Measurements from ENCODE around the gene DPH1. TPM values are rescaled to one million over a fixed set of nuclear protein-coding genes. Genes with fewer than 3 reads are reported as not detected.
A peak's percentile ranks its signal among the peaks of the same experiment; 100 is the strongest.

DPH1 gene
- total and polyA plus RNA-seq, 4 donors: 9.8 to 24.6 (median 19.4) TPM

DNA sequence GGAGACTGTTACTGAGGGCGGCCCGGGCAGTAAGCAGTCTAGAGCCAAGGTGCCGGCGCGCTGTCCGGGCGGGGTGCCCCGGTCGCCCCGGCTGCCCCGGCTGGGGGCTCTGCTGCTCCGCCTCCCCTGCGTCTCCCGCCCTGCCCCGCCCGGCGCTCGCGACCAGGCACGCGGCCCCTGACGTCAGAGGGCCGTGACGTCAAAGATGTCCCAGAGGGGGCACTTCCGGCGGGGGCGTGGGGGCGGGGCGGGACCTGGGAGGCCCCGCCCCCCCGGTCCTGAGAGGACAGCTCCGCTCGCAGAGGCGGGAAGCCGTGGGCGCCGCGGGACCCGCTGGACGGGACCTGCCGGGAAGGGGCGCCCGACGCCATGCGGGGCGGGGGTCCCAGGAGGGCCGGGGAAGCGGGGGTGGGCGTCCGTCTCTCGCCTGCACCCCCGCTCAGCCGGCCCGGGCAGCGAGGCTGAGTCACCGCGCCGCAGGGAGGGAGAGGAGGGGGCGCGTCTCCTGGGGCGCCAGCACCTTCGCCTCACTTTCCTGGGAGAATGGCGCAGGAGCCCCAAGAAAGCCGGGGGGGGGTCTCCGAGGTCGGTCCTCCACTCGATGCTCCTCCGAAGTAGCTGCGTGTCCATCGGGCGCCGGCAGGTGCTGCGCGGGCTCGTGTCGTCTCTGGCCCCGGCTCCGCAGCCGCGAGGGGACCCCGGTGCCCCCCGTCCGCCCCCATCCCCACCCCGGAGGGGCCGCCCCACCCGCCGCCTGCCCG, 20.5 kb downstream of the DPH1 start:
- peaks cover 0 to 2% (median 0%) of the 10 kb centered on the region in 4 donors for H3K27me3 ChIP-seq (ENCODE audit: control insufficient read depth in 4 of 4, insufficient read depth in 4 of 4, low read length in 3 of 4)
- H3K27ac ChIP-seq (ENCODE audit: low read depth in 1 of 2, low read length in 2 of 2): no peak overlapping the region
- peaks cover 8 to 23% (median 19%) of the 10 kb centered on the region in 4 donors for H3K4me1 ChIP-seq (ENCODE audit: control insufficient read depth in 4 of 4, insufficient read depth in 4 of 4, low read length in 3 of 4)
- H3K4me3 ChIP-seq (ENCODE audit: low read depth in 1 of 3, low read length in 3 of 3): peak overlapping the region in 2 of 3 donors; percentile 32 to 77
- no peaks in the 10 kb centered on the region for H3K36me3 ChIP-seq (ENCODE audit: control insufficient read depth in 4 of 4, insufficient read depth in 3 of 4, low read depth in 1 of 4, low read length in 3 of 4)
- no peaks in the 10 kb centered on the region for H3K9me3 ChIP-seq (ENCODE audit: control insufficient read depth in 4 of 4, low read length in 3 of 4)
- DNase-seq (ENCODE audit: low spot score): peak; percentile 70
- no peak for TF ChIP-seq RAD21 (IDR thresholded peaks at IDR 0.05)
- TF ChIP-seq, protein P1, sequence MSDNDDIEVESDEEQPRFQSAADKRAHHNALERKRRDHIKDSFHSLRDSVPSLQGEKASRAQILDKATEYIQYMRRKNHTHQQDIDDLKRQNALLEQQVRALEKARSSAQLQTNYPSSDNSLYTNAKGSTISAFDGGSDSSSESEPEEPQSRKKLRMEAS (IDR thresholded peaks at IDR 0.05): no peak
- TF ChIP-seq, protein P2, sequence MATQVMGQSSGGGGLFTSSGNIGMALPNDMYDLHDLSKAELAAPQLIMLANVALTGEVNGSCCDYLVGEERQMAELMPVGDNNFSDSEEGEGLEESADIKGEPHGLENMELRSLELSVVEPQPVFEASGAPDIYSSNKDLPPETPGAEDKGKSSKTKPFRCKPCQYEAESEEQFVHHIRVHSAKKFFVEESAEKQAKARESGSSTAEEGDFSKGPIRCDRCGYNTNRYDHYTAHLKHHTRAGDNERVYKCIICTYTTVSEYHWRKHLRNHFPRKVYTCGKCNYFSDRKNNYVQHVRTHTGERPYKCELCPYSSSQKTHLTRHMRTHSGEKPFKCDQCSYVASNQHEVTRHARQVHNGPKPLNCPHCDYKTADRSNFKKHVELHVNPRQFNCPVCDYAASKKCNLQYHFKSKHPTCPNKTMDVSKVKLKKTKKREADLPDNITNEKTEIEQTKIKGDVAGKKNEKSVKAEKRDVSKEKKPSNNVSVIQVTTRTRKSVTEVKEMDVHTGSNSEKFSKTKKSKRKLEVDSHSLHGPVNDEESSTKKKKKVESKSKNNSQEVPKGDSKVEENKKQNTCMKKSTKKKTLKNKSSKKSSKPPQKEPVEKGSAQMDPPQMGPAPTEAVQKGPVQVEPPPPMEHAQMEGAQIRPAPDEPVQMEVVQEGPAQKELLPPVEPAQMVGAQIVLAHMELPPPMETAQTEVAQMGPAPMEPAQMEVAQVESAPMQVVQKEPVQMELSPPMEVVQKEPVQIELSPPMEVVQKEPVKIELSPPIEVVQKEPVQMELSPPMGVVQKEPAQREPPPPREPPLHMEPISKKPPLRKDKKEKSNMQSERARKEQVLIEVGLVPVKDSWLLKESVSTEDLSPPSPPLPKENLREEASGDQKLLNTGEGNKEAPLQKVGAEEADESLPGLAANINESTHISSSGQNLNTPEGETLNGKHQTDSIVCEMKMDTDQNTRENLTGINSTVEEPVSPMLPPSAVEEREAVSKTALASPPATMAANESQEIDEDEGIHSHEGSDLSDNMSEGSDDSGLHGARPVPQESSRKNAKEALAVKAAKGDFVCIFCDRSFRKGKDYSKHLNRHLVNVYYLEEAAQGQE (IDR thresholded peaks at IDR 0.05): peak; percentile 93
- peak in 1 of 2 donors; percentile 67 for TF ChIP-seq GABPA (IDR thresholded peaks at IDR 0.05 in 1 of 2, conservative IDR thresholded peaks at IDR 0.05 in 1 of 2)
- 1% methylated on average over 88 of the region's 88 CpGs for WGBS
- no peak overlapping the region for H3K9ac ChIP-seq (ENCODE audit: low read depth in 1 of 2, low read length in 2 of 2)

DNA sequence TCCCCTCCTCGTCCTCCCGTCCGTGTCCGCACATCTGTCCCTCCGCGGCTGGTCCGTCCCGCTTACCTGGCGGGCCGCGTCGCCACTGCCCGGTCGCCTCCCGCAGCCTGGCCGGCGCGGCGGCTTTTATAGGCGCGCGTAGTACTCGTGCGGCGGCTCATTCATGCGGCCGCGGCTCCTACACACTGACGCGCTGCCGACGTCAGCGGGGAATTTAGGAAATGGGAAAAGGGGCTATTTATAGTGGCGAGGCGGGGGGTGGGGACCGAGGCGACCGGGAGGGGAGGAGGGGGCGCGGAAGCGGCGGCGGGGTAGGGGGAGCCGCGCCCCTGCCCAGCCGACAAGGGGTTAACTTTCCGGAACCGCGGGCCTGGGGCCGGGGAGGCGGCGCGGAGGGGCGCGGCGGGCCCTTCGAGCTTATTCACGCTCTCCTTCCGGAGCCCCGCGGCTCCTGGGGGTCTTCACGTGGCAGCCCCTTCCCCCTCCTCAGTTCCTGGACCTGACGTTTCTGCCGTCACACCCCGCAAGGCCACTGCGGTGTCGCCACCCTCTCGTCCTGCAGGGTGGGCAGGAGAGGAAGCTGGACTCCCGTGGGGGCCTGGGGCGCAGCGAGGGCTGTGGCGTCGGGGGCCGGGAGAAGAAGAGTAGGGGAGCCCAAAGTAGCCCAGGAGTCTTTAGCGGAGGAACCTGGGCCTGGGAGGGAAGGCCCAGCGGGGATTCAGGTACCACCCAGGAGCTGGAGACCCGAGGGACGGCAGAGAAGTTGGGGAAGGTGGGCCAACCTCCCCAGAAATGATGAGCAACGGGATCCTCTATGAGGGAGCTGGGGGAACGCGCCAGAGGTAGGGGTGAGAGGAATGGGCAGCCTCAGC, 21.3 kb downstream of the DPH1 start:
- TF ChIP-seq YY1 (IDR thresholded peaks at IDR 0.05) (no peak), RXRA (IDR thresholded peaks at IDR 0.05) (no peak), HNF4G (IDR thresholded peaks at IDR 0.05) (no peak), SP1 (IDR thresholded peaks at IDR 0.05) (no peak), RAD21 (IDR thresholded peaks at IDR 0.05) (no peak), FOXA2 (IDR thresholded peaks at IDR 0.05) (no peak), TAF1 (conservative IDR thresholded peaks at IDR 0.05) (no peak), FOXA1 (IDR thresholded peaks at IDR 0.05) (no peak), NR2F2 (IDR thresholded peaks at IDR 0.05) (no peak)
- TF ChIP-seq, protein P3, sequence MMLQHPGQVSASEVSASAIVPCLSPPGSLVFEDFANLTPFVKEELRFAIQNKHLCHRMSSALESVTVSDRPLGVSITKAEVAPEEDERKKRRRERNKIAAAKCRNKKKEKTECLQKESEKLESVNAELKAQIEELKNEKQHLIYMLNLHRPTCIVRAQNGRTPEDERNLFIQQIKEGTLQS (IDR thresholded peaks at IDR 0.05): no peak
- TF ChIP-seq, protein P4, sequence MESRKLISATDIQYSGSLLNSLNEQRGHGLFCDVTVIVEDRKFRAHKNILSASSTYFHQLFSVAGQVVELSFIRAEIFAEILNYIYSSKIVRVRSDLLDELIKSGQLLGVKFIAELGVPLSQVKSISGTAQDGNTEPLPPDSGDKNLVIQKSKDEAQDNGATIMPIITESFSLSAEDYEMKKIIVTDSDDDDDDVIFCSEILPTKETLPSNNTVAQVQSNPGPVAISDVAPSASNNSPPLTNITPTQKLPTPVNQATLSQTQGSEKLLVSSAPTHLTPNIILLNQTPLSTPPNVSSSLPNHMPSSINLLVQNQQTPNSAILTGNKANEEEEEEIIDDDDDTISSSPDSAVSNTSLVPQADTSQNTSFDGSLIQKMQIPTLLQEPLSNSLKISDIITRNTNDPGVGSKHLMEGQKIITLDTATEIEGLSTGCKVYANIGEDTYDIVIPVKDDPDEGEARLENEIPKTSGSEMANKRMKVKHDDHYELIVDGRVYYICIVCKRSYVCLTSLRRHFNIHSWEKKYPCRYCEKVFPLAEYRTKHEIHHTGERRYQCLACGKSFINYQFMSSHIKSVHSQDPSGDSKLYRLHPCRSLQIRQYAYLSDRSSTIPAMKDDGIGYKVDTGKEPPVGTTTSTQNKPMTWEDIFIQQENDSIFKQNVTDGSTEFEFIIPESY (IDR thresholded peaks at IDR 0.05): no peak
- TF ChIP-seq, protein P2 (IDR thresholded peaks at IDR 0.05): no peak
- Histone ChIP-seq H3K9me3 (ENCODE audit: control insufficient read depth in 4 of 4, low read length in 3 of 4) (no peaks in the 10 kb centered on the region), H3K27ac (ENCODE audit: low read depth in 1 of 2, low read length in 2 of 2) (no peak overlapping the region), H3K4me3 (ENCODE audit: low read depth in 1 of 3, low read length in 3 of 3) (peak overlapping the region in 1 of 3 donors; percentile 77), H3K36me3 (ENCODE audit: control insufficient read depth in 4 of 4, insufficient read depth in 3 of 4, low read depth in 1 of 4, low read length in 3 of 4) (no peaks in the 10 kb centered on the region), H3K4me1 (ENCODE audit: control insufficient read depth in 4 of 4, insufficient read depth in 4 of 4, low read length in 3 of 4) (peaks cover 8 to 27% (median 21%) of the 10 kb centered on the region in 4 donors), H3K27me3 (ENCODE audit: control insufficient read depth in 4 of 4, insufficient read depth in 4 of 4, low read length in 3 of 4) (peaks cover 0 to 2% (median 0%) of the 10 kb centered on the region in 4 donors), H3K9ac (ENCODE audit: low read depth in 1 of 2, low read length in 2 of 2) (no peak overlapping the region)
- WGBS: 8% methylated on average over 81 of the region's 81 CpGs
- DNase-seq (ENCODE audit: low spot score): no peak

All from liver (tissue), 9 donors.